ENCODE data around the gene AOPEP. TPM values are rescaled to one million over a fixed set of nuclear protein-coding genes. Genes with fewer than 3 reads are reported as not detected.

Gene AOPEP
- polyA plus RNA-seq, 6 donors from 2014 or later: 5.2 to 11.8 (median 8.2) TPM

- Mint-ChIP-seq H3K27me3 (no peaks in the 10 kb centered on the region), H3K36me3 (peaks cover 0 to 5% of the 10 kb centered on the region in 2 donors), H3K27ac (peak overlapping the region in 1 of 6 donors; percentile 59), H3K9me3 (no peaks in the 10 kb centered on the region), H3K4me1 (peaks cover 0 to 9% (median 5%) of the 10 kb centered on the region in 3 donors), H3K4me3 (no peak overlapping the region)
- ATAC-seq (ENCODE audit: low read depth in 2 of 2): no peak
- DNase-seq: no peak
Observed at GRCh38 chr9:94912700-94913249, 186.3 kb downstream of the AOPEP start.

- ATAC-seq (ENCODE audit: low read depth in 2 of 2): no peak
- H3K9me3 Mint-ChIP-seq: no peaks in the 10 kb centered on the region
- H3K4me3 Mint-ChIP-seq: no peak overlapping the region
- H3K36me3 Mint-ChIP-seq: peaks cover 0 to 5% of the 10 kb centered on the region in 2 donors
- DNase-seq: no peak
- peaks cover 0 to 11% (median 8%) of the 10 kb centered on the region in 3 donors for H3K4me1 Mint-ChIP-seq
- H3K27me3 Mint-ChIP-seq: no peaks in the 10 kb centered on the region
- no peak overlapping the region for H3K27ac Mint-ChIP-seq
Observed at GRCh38 chr9:94913550-94913949, 187.1 kb downstream of the AOPEP start.

GRCh38 chr9:94915476-94916450 is 189.3 kb downstream of the AOPEP start:
- peaks cover 0 to 11% (median 8%) of the 10 kb centered on the region in 3 donors for H3K4me1 Mint-ChIP-seq
- H3K9me3 Mint-ChIP-seq: no peaks in the 10 kb centered on the region
- DNase-seq (no peak), ATAC-seq (ENCODE audit: low read depth in 2 of 2) (no peak)
- peak overlapping the region in 2 of 6 donors; percentile 2 to 23 for H3K27ac Mint-ChIP-seq
- peak overlapping the region in 1 of 8 donors; percentile 37 for H3K4me3 Mint-ChIP-seq
- peaks cover 0 to 5% of the 10 kb centered on the region in 2 donors for H3K36me3 Mint-ChIP-seq
- no peaks in the 10 kb centered on the region for H3K27me3 Mint-ChIP-seq

- peak overlapping the region in 1 of 6 donors; percentile 74 for H3K27ac Mint-ChIP-seq
Observed at GRCh38 chr9:94916956-94917355, 190.5 kb downstream of the AOPEP start.

GRCh38 chr9:94918038-94918753 is 191.7 kb downstream of the AOPEP start:
- Mint-ChIP-seq H3K27me3 (no peaks in the 10 kb centered on the region), H3K9me3 (no peaks in the 10 kb centered on the region), H3K27ac (peak overlapping the region in 5 of 6 donors; percentile 37 to 91 (median 56)), H3K36me3 (peaks cover 0 to 5% of the 10 kb centered on the region in 2 donors), H3K4me1 (peaks cover 0 to 11% (median 8%) of the 10 kb centered on the region in 3 donors), H3K4me3 (no peak overlapping the region)
- ATAC-seq (ENCODE audit: low read depth in 2 of 2): peak; percentile 95 to 97
- DNase-seq: peak; percentile 51

More at GRCh38 chr9:94916956-94917355, 190.5 kb downstream of the AOPEP start:
- H3K9me3 Mint-ChIP-seq: no peaks in the 10 kb centered on the region
- H3K27me3 Mint-ChIP-seq: no peaks in the 10 kb centered on the region
- no peak for DNase-seq
- peaks cover 0 to 11% (median 8%) of the 10 kb centered on the region in 3 donors for H3K4me1 Mint-ChIP-seq
- ATAC-seq (ENCODE audit: low read depth in 2 of 2): no peak
- H3K36me3 Mint-ChIP-seq: peaks cover 0 to 5% of the 10 kb centered on the region in 2 donors
- H3K4me3 Mint-ChIP-seq: no peak overlapping the region

- DNase-seq (no peak), ATAC-seq (ENCODE audit: low read depth in 2 of 2) (no peak)
- Mint-ChIP-seq H3K4me1 (peaks cover 0 to 8% (median 6%) of the 10 kb centered on the region in 3 donors), H3K27ac (no peak overlapping the region), H3K9me3 (no peaks in the 10 kb centered on the region), H3K4me3 (no peak overlapping the region), H3K27me3 (no peaks in the 10 kb centered on the region), H3K36me3 (no peaks in the 10 kb centered on the region)
Observed at GRCh38 chr9:94919376-94920098, 193.0 kb downstream of the AOPEP start.

- Mint-ChIP-seq H3K27ac (peak overlapping the region in 1 of 6 donors; percentile 19), H3K4me3 (no peak overlapping the region), H3K36me3 (peaks cover 0 to 4% of the 10 kb centered on the region in 2 donors), H3K9me3 (no peaks in the 10 kb centered on the region), H3K4me1 (peaks cover 0 to 8% (median 6%) of the 10 kb centered on the region in 3 donors), H3K27me3 (no peaks in the 10 kb centered on the region)
- DNase-seq: no peak
- ATAC-seq (ENCODE audit: low read depth in 2 of 2): no peak
Observed at GRCh38 chr9:94920420-94921091, 194.1 kb downstream of the AOPEP start.

GRCh38 chr9:94921092-94921471 is 194.6 kb downstream of the AOPEP start:
- H3K4me1 Mint-ChIP-seq: peaks cover 0 to 8% (median 6%) of the 10 kb centered on the region in 3 donors
- ATAC-seq (ENCODE audit: low read depth in 2 of 2) (no peak), DNase-seq (no peak)
- H3K27me3 Mint-ChIP-seq: no peaks in the 10 kb centered on the region
- H3K4me3 Mint-ChIP-seq: no peak overlapping the region
- peaks cover 0 to 10% of the 10 kb centered on the region in 2 donors for H3K36me3 Mint-ChIP-seq
- H3K9me3 Mint-ChIP-seq: no peaks in the 10 kb centered on the region
- peak overlapping the region in 1 of 6 donors; percentile 19 for H3K27ac Mint-ChIP-seq

- ATAC-seq (ENCODE audit: low read depth in 2 of 2): no peak
- Mint-ChIP-seq H3K36me3 (peaks cover 0 to 10% of the 10 kb centered on the region in 2 donors), H3K9me3 (no peaks in the 10 kb centered on the region), H3K27me3 (no peaks in the 10 kb centered on the region), H3K27ac (peak overlapping the region in 2 of 6 donors; percentile 16 to 76), H3K4me1 (peaks cover 0 to 8% (median 6%) of the 10 kb centered on the region in 3 donors), H3K4me3 (no peak overlapping the region)
- DNase-seq: no peak
Observed at GRCh38 chr9:94921656-94922055, 195.2 kb downstream of the AOPEP start.

GRCh38 chr9:94922098-94922607 is 195.7 kb downstream of the AOPEP start:
- Mint-ChIP-seq H3K4me1 (peaks cover 0 to 8% (median 6%) of the 10 kb centered on the region in 3 donors), H3K4me3 (no peak overlapping the region), H3K27me3 (no peaks in the 10 kb centered on the region), H3K36me3 (peaks cover 0 to 11% of the 10 kb centered on the region in 2 donors), H3K9me3 (no peaks in the 10 kb centered on the region), H3K27ac (peak overlapping the region in 1 of 6 donors; percentile 5)
- DNase-seq (no peak), ATAC-seq (ENCODE audit: low read depth in 2 of 2) (no peak)

GRCh38 chr9:94922691-94923107 is 196.2 kb downstream of the AOPEP start:
- Mint-ChIP-seq H3K4me3 (no peak overlapping the region), H3K27ac (peak overlapping the region in 2 of 6 donors; percentile 5 to 58), H3K4me1 (peaks cover 0 to 3% (median 3%) of the 10 kb centered on the region in 3 donors), H3K27me3 (no peaks in the 10 kb centered on the region), H3K9me3 (no peaks in the 10 kb centered on the region), H3K36me3 (peaks cover 3 to 16% of the 10 kb centered on the region in 2 donors)
- DNase-seq (no peak), ATAC-seq (ENCODE audit: low read depth in 2 of 2) (no peak)
